SU-DHL-6 (cell line): ENCODE measurements around the gene TNFRSF25.
A peak's percentile ranks its signal among the peaks of the same experiment; 100 is the strongest.

Experiments used
- H2AFZ ChIP-seq: fragments of 200-600 bp; sonication (generic); 2 replicates; pipeline ENCODE4 v1.6.1; 2014; ENCODE audit warnings: low read depth, mild to moderate bottlenecking, moderate library complexity, mixed read lengths, antibody characterized with exemption, low read length; ENCODE audit not compliant: severe bottlenecking
- H3F3A ChIP-seq: fragments of 200-600 bp; shearing (Covaris generic); 2 replicates; pipeline ENCODE4 v1.6.0; 2016; ENCODE audit warnings: antibody characterized with exemption, mild to moderate bottlenecking; ENCODE audit not compliant: insufficient read depth
- H3K27ac ChIP-seq: fragments of 200-600 bp; sonication (generic); 2 replicates; pipeline ENCODE4 v1.5.1; 2016; ENCODE audit warnings: low read depth, mild to moderate bottlenecking, low read length, moderate library complexity, mixed read lengths
- H3K27me3 ChIP-seq: fragments of 200-600 bp; sonication (generic), shearing (Covaris generic); 2 replicates; pipeline ENCODE4 v1.6.0; 2014; ENCODE audit warnings: mild to moderate bottlenecking, low read length
- H3K36me3 ChIP-seq: fragments of 200-600 bp; sonication (generic); 2 replicates; pipeline ENCODE4 v1.6.1; 2014; ENCODE audit warnings: mild to moderate bottlenecking, low read length, mixed read lengths
- H3K4me2 ChIP-seq: fragments of 300-600, 200-600 bp; shearing (Covaris generic), sonication (generic); 2 replicates; pipeline ENCODE4 v1.6.0; 2014; ENCODE audit warnings: low read length, low read depth, mild to moderate bottlenecking; ENCODE audit not compliant: poor library complexity, severe bottlenecking
- H3K4me3 ChIP-seq: fragments of 200-600 bp; sonication (generic); 2 replicates; pipeline ENCODE4 v1.5.1; 2014; ENCODE audit warnings: antibody characterized with exemption, low read length, mild to moderate bottlenecking, mixed read lengths; ENCODE audit not compliant: insufficient read depth, poor library complexity, severe bottlenecking
- H3K79me2 ChIP-seq: fragments of 200-600 bp; sonication (generic); 2 replicates; pipeline ENCODE4 v1.6.1; 2014; ENCODE audit warnings: mild to moderate bottlenecking, low read length, moderate library complexity; ENCODE audit not compliant: insufficient read depth
- H3K9ac ChIP-seq: fragments of 200-600 bp; sonication (generic); 2 replicates; pipeline ENCODE4 v1.7.0; 2014; ENCODE audit warnings: mild to moderate bottlenecking, low read length
- H3K9me2 ChIP-seq: fragments of 200-600 bp; sonication (generic); replicated peaks from 2 replicates; pipeline ENCODE4 v1.6.1; 2014; ENCODE audit warnings: low read length; ENCODE audit not compliant: insufficient read depth
- H3K9me3 ChIP-seq: fragments of 200-600 bp; sonication (generic); 2 replicates; pipeline ENCODE4 v1.6.1; 2014; ENCODE audit warnings: low read length, mixed read lengths; ENCODE audit not compliant: insufficient read depth
- H4K20me1 ChIP-seq: fragments of 200-600 bp; sonication (generic); 2 replicates; pipeline ENCODE4 v1.6.1; 2014; ENCODE audit warnings: low read depth, mild to moderate bottlenecking, antibody characterized with exemption, low read length, moderate library complexity, mixed read lengths
- EZH2phosphoT487 ChIP-seq: fragments of 200-600 bp; sonication (generic), shearing (Covaris generic); conservative IDR thresholded peaks from 2 replicates; pipeline ENCODE4 v1.6.1; 2018; ENCODE audit warnings: mild to moderate bottlenecking, antibody characterized with exemption, low read length, moderate library complexity, mixed read lengths
- TF ChIP-seq, protein P1 (sequence below): fragments of 200-600 bp; sonication (generic); IDR thresholded peaks from one replicate; pipeline ENCODE4 v1.5.1; 2017; ENCODE audit warnings: antibody characterized with exemption, mild to moderate bottlenecking, low read length, moderate library complexity; ENCODE audit not compliant: insufficient read depth, poor library complexity, severe bottlenecking

Gene TNFRSF25

DNA sequence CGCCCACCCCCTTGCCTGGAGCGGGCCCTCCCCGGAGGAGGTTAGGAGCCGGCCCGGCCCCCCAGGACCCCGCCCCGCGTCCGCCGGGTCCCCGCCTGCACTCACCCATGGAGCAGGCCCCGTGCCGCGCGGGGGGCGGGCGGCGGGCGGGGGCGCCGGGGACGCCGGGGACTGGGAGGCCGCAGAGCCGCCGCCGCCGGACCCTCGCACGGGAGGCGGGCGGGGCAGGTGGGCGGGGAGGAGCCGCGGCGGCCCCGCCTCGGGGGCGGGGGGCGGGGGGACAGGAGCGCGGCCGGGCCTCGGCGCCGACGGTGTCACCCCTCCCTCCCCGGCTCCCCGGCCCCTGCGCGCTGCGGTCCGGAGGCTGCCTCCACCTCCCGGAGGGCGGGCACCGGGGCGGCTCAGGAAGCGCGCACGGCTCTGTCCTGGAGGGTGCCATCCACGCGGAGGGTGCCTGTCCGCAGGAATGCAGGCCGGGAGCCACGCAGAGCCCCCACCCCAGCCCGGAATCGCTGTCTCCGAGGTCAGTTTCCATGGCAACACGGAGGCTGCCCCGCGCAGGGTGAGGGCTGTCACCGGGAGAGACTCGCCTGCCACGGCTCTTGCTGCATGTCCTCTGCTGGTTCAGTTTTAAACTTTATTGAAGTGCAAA lies 31.4 kb upstream of the TNFRSF25 start:
- Histone ChIP-seq H3K27ac (no peak overlapping the region), H3F3A (no peaks in the 10 kb centered on the region), H3K27me3 (no peaks in the 10 kb centered on the region), H4K20me1 (no peaks in the 10 kb centered on the region), H3K4me3 (peak overlapping the region; percentile 40), H3K9me3 (no peaks in the 10 kb centered on the region), H2AFZ (no peak overlapping the region), H3K9me2 (no peaks in the 10 kb centered on the region), H3K36me3 (no peaks in the 10 kb centered on the region), H3K79me2 (no peaks in the 10 kb centered on the region), H3K4me2 (peak overlapping the region; percentile 66), H3K9ac (peak overlapping the region; percentile 45; the same call in 1 of the 2 replicates)
- TF ChIP-seq EZH2phosphoT487 = no peak
- TF ChIP-seq, protein P1, sequence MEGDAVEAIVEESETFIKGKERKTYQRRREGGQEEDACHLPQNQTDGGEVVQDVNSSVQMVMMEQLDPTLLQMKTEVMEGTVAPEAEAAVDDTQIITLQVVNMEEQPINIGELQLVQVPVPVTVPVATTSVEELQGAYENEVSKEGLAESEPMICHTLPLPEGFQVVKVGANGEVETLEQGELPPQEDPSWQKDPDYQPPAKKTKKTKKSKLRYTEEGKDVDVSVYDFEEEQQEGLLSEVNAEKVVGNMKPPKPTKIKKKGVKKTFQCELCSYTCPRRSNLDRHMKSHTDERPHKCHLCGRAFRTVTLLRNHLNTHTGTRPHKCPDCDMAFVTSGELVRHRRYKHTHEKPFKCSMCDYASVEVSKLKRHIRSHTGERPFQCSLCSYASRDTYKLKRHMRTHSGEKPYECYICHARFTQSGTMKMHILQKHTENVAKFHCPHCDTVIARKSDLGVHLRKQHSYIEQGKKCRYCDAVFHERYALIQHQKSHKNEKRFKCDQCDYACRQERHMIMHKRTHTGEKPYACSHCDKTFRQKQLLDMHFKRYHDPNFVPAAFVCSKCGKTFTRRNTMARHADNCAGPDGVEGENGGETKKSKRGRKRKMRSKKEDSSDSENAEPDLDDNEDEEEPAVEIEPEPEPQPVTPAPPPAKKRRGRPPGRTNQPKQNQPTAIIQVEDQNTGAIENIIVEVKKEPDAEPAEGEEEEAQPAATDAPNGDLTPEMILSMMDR = no peak

DNA sequence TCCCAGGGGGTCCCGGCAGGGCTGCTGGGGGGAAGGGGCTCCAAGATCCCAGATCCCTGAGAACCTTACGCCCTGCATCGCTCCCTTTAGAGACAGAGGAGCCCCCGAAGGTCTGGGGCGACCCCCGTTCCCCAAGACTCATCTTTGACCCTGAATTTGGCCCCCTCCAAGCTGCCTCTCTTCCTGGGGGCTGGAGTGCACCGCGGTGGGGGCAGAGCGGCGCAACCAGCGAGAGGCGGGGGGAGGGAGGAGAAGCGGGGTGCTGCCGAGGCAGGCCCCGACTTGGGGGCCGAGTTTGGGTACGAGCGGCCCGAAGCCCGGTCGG lies 30.9 kb upstream of the TNFRSF25 start:
- Histone ChIP-seq H3K36me3 (no peaks in the 10 kb centered on the region), H3K4me2 (peak overlapping the region; percentile 23), H3K27ac (no peak overlapping the region), H2AFZ (no peak overlapping the region), H3K9ac (no peak overlapping the region), H3K79me2 (no peaks in the 10 kb centered on the region), H3K4me3 (no peak overlapping the region), H3K9me2 (no peaks in the 10 kb centered on the region), H4K20me1 (no peaks in the 10 kb centered on the region), H3K9me3 (no peaks in the 10 kb centered on the region), H3K27me3 (no peaks in the 10 kb centered on the region), H3F3A (no peaks in the 10 kb centered on the region)
- TF ChIP-seq, protein P1 = no peak
- no peak for TF ChIP-seq EZH2phosphoT487

DNA sequence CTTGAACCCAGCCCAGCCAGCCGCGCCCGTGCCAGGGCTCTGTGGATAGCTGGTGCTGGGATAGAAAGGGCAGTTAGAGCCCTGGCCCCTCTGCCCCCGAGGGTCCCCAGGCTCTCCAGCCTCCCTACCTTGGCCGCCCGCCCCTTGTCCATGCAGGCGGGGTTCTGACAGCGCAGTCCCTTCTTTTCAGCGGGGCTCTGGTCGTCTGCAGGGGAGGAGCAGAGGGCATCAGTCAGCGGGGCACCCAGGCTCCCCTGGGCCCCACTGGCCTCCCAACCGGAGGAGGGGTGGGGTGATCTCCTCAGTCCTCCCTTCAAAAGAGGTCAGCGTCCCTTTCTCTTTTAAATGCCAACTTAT lies 30.4 kb upstream of the TNFRSF25 start:
- no peak overlapping the region for H3K4me2 ChIP-seq
- H2AFZ ChIP-seq = no peak overlapping the region
- no peaks in the 10 kb centered on the region for H3K9me3 ChIP-seq
- H3K79me2 ChIP-seq = no peaks in the 10 kb centered on the region
- no peaks in the 10 kb centered on the region for H3F3A ChIP-seq
- TF ChIP-seq, protein P1 = no peak
- no peak for TF ChIP-seq EZH2phosphoT487
- no peak overlapping the region for H3K9ac ChIP-seq
- no peaks in the 10 kb centered on the region for H4K20me1 ChIP-seq
- no peaks in the 10 kb centered on the region for H3K9me2 ChIP-seq
- no peaks in the 10 kb centered on the region for H3K36me3 ChIP-seq
- H3K27me3 ChIP-seq = no peaks in the 10 kb centered on the region
- H3K4me3 ChIP-seq = no peak overlapping the region
- no peak overlapping the region for H3K27ac ChIP-seq
